Loucy (cell line): ENCODE measurements around the gene ANAPC10.

Source experiments
- EZH2phosphoT487 ChIP-seq: fragments of 200-600 bp; IDR thresholded peaks from 2 replicates; pipeline ENCODE4 v1.6.1; 2018; ENCODE audit warnings: antibody characterized with exemption, mild to moderate bottlenecking, moderate library complexity, borderline replicate concordance
- TF ChIP-seq, protein P1 (sequence below): fragments of 200-600 bp; sonication (generic); conservative IDR thresholded peaks from 2 replicates; pipeline ENCODE4 v1.5.1; 2014; ENCODE audit warnings: mild to moderate bottlenecking, antibody characterized with exemption, low read length

- TF ChIP-seq, protein P1, sequence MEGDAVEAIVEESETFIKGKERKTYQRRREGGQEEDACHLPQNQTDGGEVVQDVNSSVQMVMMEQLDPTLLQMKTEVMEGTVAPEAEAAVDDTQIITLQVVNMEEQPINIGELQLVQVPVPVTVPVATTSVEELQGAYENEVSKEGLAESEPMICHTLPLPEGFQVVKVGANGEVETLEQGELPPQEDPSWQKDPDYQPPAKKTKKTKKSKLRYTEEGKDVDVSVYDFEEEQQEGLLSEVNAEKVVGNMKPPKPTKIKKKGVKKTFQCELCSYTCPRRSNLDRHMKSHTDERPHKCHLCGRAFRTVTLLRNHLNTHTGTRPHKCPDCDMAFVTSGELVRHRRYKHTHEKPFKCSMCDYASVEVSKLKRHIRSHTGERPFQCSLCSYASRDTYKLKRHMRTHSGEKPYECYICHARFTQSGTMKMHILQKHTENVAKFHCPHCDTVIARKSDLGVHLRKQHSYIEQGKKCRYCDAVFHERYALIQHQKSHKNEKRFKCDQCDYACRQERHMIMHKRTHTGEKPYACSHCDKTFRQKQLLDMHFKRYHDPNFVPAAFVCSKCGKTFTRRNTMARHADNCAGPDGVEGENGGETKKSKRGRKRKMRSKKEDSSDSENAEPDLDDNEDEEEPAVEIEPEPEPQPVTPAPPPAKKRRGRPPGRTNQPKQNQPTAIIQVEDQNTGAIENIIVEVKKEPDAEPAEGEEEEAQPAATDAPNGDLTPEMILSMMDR: no peak
- TF ChIP-seq EZH2phosphoT487: no peak
Measured at GRCh38 chr4:145001635-145002034, 96.4 kb downstream of the ANAPC10 start.
